ENCODE results near the gene LRRN2.

DNA sequence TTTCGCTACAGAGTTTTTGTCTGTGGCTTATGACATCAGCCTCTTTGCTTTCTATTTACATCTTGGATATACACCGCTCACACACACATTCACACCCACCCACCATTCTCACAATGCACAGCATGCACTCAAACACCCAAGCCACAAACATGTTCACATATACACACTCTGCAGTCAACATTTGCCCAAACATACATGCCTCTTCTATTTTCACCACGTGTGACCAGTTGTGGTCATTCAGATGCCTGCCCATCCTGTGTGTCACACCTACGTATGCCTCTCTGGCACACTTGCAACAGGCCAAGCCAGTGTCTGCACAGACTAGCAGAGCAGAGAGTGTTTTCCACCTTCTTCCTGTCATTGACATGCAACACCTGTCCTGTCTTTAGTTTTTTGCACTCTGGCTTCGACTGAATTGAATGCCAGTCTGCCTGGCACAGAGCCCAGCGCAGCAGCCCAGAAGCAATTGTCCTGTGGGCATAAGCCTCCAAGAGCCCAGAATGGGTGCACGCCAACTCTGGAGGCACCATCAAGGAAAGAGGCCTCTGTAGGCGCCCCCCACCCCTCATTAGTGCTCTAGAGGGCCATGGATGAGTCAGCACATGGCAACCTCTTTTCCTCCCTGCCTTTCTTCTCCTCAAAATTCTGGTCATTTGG is 37.7 kb upstream of the LRRN2 start:
- TF ChIP-seq, protein P1, sequence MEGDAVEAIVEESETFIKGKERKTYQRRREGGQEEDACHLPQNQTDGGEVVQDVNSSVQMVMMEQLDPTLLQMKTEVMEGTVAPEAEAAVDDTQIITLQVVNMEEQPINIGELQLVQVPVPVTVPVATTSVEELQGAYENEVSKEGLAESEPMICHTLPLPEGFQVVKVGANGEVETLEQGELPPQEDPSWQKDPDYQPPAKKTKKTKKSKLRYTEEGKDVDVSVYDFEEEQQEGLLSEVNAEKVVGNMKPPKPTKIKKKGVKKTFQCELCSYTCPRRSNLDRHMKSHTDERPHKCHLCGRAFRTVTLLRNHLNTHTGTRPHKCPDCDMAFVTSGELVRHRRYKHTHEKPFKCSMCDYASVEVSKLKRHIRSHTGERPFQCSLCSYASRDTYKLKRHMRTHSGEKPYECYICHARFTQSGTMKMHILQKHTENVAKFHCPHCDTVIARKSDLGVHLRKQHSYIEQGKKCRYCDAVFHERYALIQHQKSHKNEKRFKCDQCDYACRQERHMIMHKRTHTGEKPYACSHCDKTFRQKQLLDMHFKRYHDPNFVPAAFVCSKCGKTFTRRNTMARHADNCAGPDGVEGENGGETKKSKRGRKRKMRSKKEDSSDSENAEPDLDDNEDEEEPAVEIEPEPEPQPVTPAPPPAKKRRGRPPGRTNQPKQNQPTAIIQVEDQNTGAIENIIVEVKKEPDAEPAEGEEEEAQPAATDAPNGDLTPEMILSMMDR (IDR thresholded peaks at IDR 0.05) = no peak
- no peak for TF ChIP-seq EP300 (IDR thresholded peaks at IDR 0.05)
